ENCODE measurements around the gene RHOA.
A peak's percentile ranks its signal among the peaks of the same experiment; 100 is the strongest.

Gene RHOA

GRCh38 chr3:49411968-49412631, at the start of gene RHOA, which contains the start of gene TCTA:
TSS of gene RHOA (minus strand) at chr3:49411976. CDS start at chr3:49375589, 36,387 bp downstream.
TSS of gene TCTA (plus strand) at chr3:49412423. CDS start at chr3:49412427, 4 bp downstream.
- peak; percentile 94 for DNase-seq

GRCh38 chr3:49460956-49461355, 49.2 kb upstream of the RHOA start:
- no peak for DNase-seq

- no peak for DNase-seq
Measured at GRCh38 chr3:49460188-49460890, 48.6 kb upstream of the RHOA start.

- no peak for DNase-seq
Measured at GRCh38 chr3:49456466-49456865, 44.7 kb upstream of the RHOA start.

- DNase-seq = no peak
Measured at GRCh38 chr3:49454898-49455681, 43.3 kb upstream of the RHOA start.

- DNase-seq = peak; percentile 6
Measured at GRCh38 chr3:49454458-49454857, 42.7 kb upstream of the RHOA start.

- no peak for DNase-seq
Measured at GRCh38 chr3:49453621-49454020, 41.8 kb upstream of the RHOA start.

- DNase-seq = no peak
Measured at GRCh38 chr3:49445391-49445790, 33.6 kb upstream of the RHOA start.

- no peak for DNase-seq
Measured at GRCh38 chr3:49434731-49435130, 23.0 kb upstream of the RHOA start.

GRCh38 chr3:49428752-49429080, 16.9 kb upstream of the RHOA start:
- DNase-seq = no peak

GRCh38 chr3:49427586-49427985, 15.8 kb upstream of the RHOA start:
- DNase-seq = no peak

GRCh38 chr3:49424816-49425215, 13.0 kb upstream of the RHOA start:
- DNase-seq = no peak

- no peak for DNase-seq
Measured at GRCh38 chr3:49422379-49423248, 10.8 kb upstream of the RHOA start, which contains the start of gene AMT. TSS of gene AMT (minus strand) at chr3:49422473. CDS start at chr3:49422450, 23 bp downstream.

- no peak for DNase-seq
Measured at GRCh38 chr3:49421890-49422378, 10.2 kb upstream of the RHOA start.

- DNase-seq = no peak
Measured at GRCh38 chr3:49417516-49418120, 5.8 kb upstream of the RHOA start.

- DNase-seq = no peak
Measured at GRCh38 chr3:49416867-49417266, 5.1 kb upstream of the RHOA start.

- no peak for DNase-seq
Measured at GRCh38 chr3:49415931-49416601, 4.3 kb upstream of the RHOA start.

GRCh38 chr3:49414753-49415152, 3.0 kb upstream of the RHOA start:
- DNase-seq = no peak

- no peak for DNase-seq
Measured at GRCh38 chr3:49413338-49413734, 1.6 kb upstream of the RHOA start.

- DNase-seq = no peak
Measured at GRCh38 chr3:49412632-49413337, 1.0 kb upstream of the RHOA start.

GRCh38 chr3:49411535-49411967, 225 bp downstream of the RHOA start:
- no peak for DNase-seq
